Breast epithelium (tissue), 4 donors: ENCODE results near the gene FHOD3. TPM values are rescaled to one million over a fixed set of nuclear protein-coding genes. Genes with fewer than 3 reads are reported as not detected.

Experiments
- DNase-seq, 2 donors: peaks; one replicate each; pipeline ENCODE4 v3.0.0-alpha.2; 2019; ENCODE audit warnings: low spot score in 2 of 2
- H3K27ac ChIP-seq, 2 donors: fragments of 200-600 bp; sonication (generic) in 1 of 2; one replicate each; pipeline ENCODE4 v1.5.1; 2016 to 2019; ENCODE audit warnings: mild to moderate bottlenecking in 1 of 2
- H3K27me3 ChIP-seq, 2 donors: fragments of 200-600 bp; sonication (generic) in 1 of 2; one replicate each; pipeline versions ENCODE4 v1.5.1 to v1.6.0; 2017 to 2019; ENCODE audit warnings: control low read depth in 1 of 2, mild to moderate bottlenecking in 1 of 2
- H3K36me3 ChIP-seq: fragments of 200-600 bp; one replicate; pipeline ENCODE4 v1.5.1; 2019
- H3K4me1 ChIP-seq, 2 donors: fragments of 200-600 bp; sonication (generic); one replicate each; pipeline ENCODE4 v1.5.1; 2016 to 2019; ENCODE audit warnings: control low read depth in 1 of 2
- H3K4me3 ChIP-seq, 3 donors: fragments of 200-600 bp; sonication (generic); 1 replicate in 2 of 3; 2 replicates in 1 of 3; pipeline ENCODE4 v1.5.1; 2016 to 2019; ENCODE audit warnings: mild to moderate bottlenecking in 3 of 3, moderate library complexity in 2 of 3
- H3K9me3 ChIP-seq, 2 donors: fragments of 200-600 bp; sonication (generic) in 1 of 2; one replicate each; pipeline ENCODE4 v1.5.1; 2016 to 2019; ENCODE audit warnings: control low read depth in 1 of 2
- CTCF ChIP-seq, 3 donors: fragments of 450-650 bp; IDR thresholded peaks; one replicate each; pipeline ENCODE4 v1.5.1; 2016 to 2017; ENCODE audit warnings: antibody characterized with exemption in 3 of 3, mild to moderate bottlenecking in 3 of 3, moderate library complexity in 3 of 3
- POLR2A ChIP-seq: fragments of 450-650 bp; IDR thresholded peaks from one replicate; pipeline ENCODE4 v1.6.1; 2016; ENCODE audit warnings: antibody characterized with exemption, mild to moderate bottlenecking, moderate library complexity
- POLR2AphosphoS5 ChIP-seq, 3 donors: sonication (generic); formaldehyde crosslinking; IDR thresholded peaks; one replicate each; pipeline ENCODE4 v1.6.1; 2017; ENCODE audit warnings: antibody characterized with exemption in 3 of 3
- intact Hi-C: fragments of 100-400 bp; cut with DNase I; formaldehyde crosslinking; loops from one replicate; pipeline ENCODE4 v1.15.1; 2023; ENCODE audit warnings: low total_unique reads
- total RNA-seq, 3 donors: library from RNA; depleted of rRNA; stranded (reverse); fragments of >200 nt; gene quantifications; one replicate each; pipeline ENCODE4 v1.1.0, GENCODE V29; 2016

Gene FHOD3
- total RNA-seq, 3 donors from 2014 or later = 1.9 to 13.1 (median 13.0) TPM

GRCh38 chr18:36595818-36596215 is 298.3 kb downstream of the FHOD3 start:
- TF ChIP-seq POLR2A = no peak
- no peak for TF ChIP-seq CTCF (IDR thresholded peaks at IDR 0.05)
- TF ChIP-seq POLR2AphosphoS5 (IDR thresholded peaks at IDR 0.05) = no peak
- intact Hi-C loops = no loop called here

GRCh38 chr18:36597636-36598035 is 300.1 kb downstream of the FHOD3 start:
- H3K27me3 ChIP-seq = no peaks in the 10 kb centered on the region
- intact Hi-C loops = no loop called here
- no peaks in the 10 kb centered on the region for H3K36me3 ChIP-seq
- no peak for TF ChIP-seq CTCF (IDR thresholded peaks at IDR 0.05)
- no peak for TF ChIP-seq POLR2AphosphoS5 (IDR thresholded peaks at IDR 0.05)
- TF ChIP-seq POLR2A = no peak
- no peak for DNase-seq
- no peaks in the 10 kb centered on the region for H3K9me3 ChIP-seq
- no peak overlapping the region for H3K27ac ChIP-seq
- H3K4me1 ChIP-seq = no peaks in the 10 kb centered on the region
- H3K4me3 ChIP-seq = no peak overlapping the region

More at GRCh38 chr18:36595818-36596215, 298.3 kb downstream of the FHOD3 start:
- H3K9me3 ChIP-seq = no peaks in the 10 kb centered on the region
- no peaks in the 10 kb centered on the region for H3K4me1 ChIP-seq
- no peak for DNase-seq
- H3K36me3 ChIP-seq = no peaks in the 10 kb centered on the region
- H3K27me3 ChIP-seq = no peaks in the 10 kb centered on the region
- no peak overlapping the region for H3K4me3 ChIP-seq
- no peak overlapping the region for H3K27ac ChIP-seq

GRCh38 chr18:36600548-36600947 is 303.0 kb downstream of the FHOD3 start:
- Histone ChIP-seq H3K4me1 (no peaks in the 10 kb centered on the region), H3K27ac (no peak overlapping the region), H3K36me3 (no peaks in the 10 kb centered on the region), H3K4me3 (no peak overlapping the region), H3K9me3 (no peaks in the 10 kb centered on the region), H3K27me3 (no peaks in the 10 kb centered on the region)
- TF ChIP-seq POLR2AphosphoS5 (IDR thresholded peaks at IDR 0.05) = no peak
- no peak for TF ChIP-seq CTCF (IDR thresholded peaks at IDR 0.05)
- no peak for TF ChIP-seq POLR2A
- intact Hi-C loops = no loop called here
- DNase-seq = no peak

GRCh38 chr18:36601316-36601715 is 303.8 kb downstream of the FHOD3 start:
- Histone ChIP-seq H3K4me1 (no peaks in the 10 kb centered on the region), H3K36me3 (no peaks in the 10 kb centered on the region), H3K9me3 (no peaks in the 10 kb centered on the region), H3K27ac (no peak overlapping the region), H3K27me3 (no peaks in the 10 kb centered on the region), H3K4me3 (no peak overlapping the region)
- TF ChIP-seq CTCF (IDR thresholded peaks at IDR 0.05) = no peak
- TF ChIP-seq POLR2A = no peak
- no peak for TF ChIP-seq POLR2AphosphoS5 (IDR thresholded peaks at IDR 0.05)
- intact Hi-C loops = no loop called here
- DNase-seq = no peak

- H3K36me3 ChIP-seq = no peaks in the 10 kb centered on the region
- intact Hi-C loops = no loop called here
- no peak overlapping the region for H3K4me3 ChIP-seq
- no peak for TF ChIP-seq POLR2A
- no peak for TF ChIP-seq CTCF (IDR thresholded peaks at IDR 0.05)
- TF ChIP-seq POLR2AphosphoS5 (IDR thresholded peaks at IDR 0.05) = no peak
- no peaks in the 10 kb centered on the region for H3K9me3 ChIP-seq
- H3K27ac ChIP-seq = no peak overlapping the region
- H3K27me3 ChIP-seq = no peaks in the 10 kb centered on the region
- no peak for DNase-seq
- H3K4me1 ChIP-seq = no peaks in the 10 kb centered on the region
Observed at GRCh38 chr18:36602071-36602470, 304.6 kb downstream of the FHOD3 start.
